ENCODE results near the gene ATP9B.

Gene ATP9B

GRCh38 chr18:79397830-79398761 lies 328.9 kb downstream of the ATP9B start:
- no peak overlapping the region for H3K27ac ChIP-seq (ENCODE audit: poor library complexity, severe bottlenecking)
- H3K4me1 ChIP-seq (ENCODE audit: insufficient read depth, poor library complexity, severe bottlenecking) = peaks cover 5% of the 10 kb centered on the region
- ATAC-seq (ENCODE audit: low read depth) (no peak), DNase-seq (ENCODE audit: low spot score) (peak; percentile 52)
- no peak for TF ChIP-seq CTCF (IDR thresholded peaks at IDR 0.05; ENCODE audit: poor library complexity, severe bottlenecking)
- peaks cover 8% of the 10 kb centered on the region for H3K27me3 ChIP-seq (ENCODE audit: insufficient read depth, poor library complexity, severe bottlenecking)
- no peak overlapping the region for H3K4me3 ChIP-seq (ENCODE audit: severe bottlenecking)
- H3K9me3 ChIP-seq (ENCODE audit: severe bottlenecking) = no peaks in the 10 kb centered on the region
- H3K36me3 ChIP-seq (ENCODE audit: low read depth) = no peaks in the 10 kb centered on the region

GRCh38 chr18:79399275-79400081 lies 330.3 kb downstream of the ATP9B start:
- TF ChIP-seq CTCF (IDR thresholded peaks at IDR 0.05; ENCODE audit: poor library complexity, severe bottlenecking) = no peak
- ATAC-seq (ENCODE audit: low read depth) (no peak), DNase-seq (ENCODE audit: low spot score) (no peak)
- H3K27me3 ChIP-seq (ENCODE audit: insufficient read depth, poor library complexity, severe bottlenecking) = peaks cover 4% of the 10 kb centered on the region
- peaks cover 18% of the 10 kb centered on the region for H3K4me1 ChIP-seq (ENCODE audit: insufficient read depth, poor library complexity, severe bottlenecking)
- H3K9me3 ChIP-seq (ENCODE audit: severe bottlenecking) = no peaks in the 10 kb centered on the region
- no peaks in the 10 kb centered on the region for H3K36me3 ChIP-seq (ENCODE audit: low read depth)
- H3K27ac ChIP-seq (ENCODE audit: poor library complexity, severe bottlenecking) = no peak overlapping the region
- peak overlapping the region; percentile 59 for H3K4me3 ChIP-seq (ENCODE audit: severe bottlenecking)

- TF ChIP-seq CTCF (IDR thresholded peaks at IDR 0.05; ENCODE audit: poor library complexity, severe bottlenecking) = no peak
- ATAC-seq (ENCODE audit: low read depth) (no peak), DNase-seq (ENCODE audit: low spot score) (no peak)
- peaks cover 18% of the 10 kb centered on the region for H3K4me1 ChIP-seq (ENCODE audit: insufficient read depth, poor library complexity, severe bottlenecking)
- H3K27me3 ChIP-seq (ENCODE audit: insufficient read depth, poor library complexity, severe bottlenecking) = no peaks in the 10 kb centered on the region
- no peaks in the 10 kb centered on the region for H3K36me3 ChIP-seq (ENCODE audit: low read depth)
- no peaks in the 10 kb centered on the region for H3K9me3 ChIP-seq (ENCODE audit: severe bottlenecking)
- no peak overlapping the region for H3K27ac ChIP-seq (ENCODE audit: poor library complexity, severe bottlenecking)
- peak overlapping the region; percentile 59 for H3K4me3 ChIP-seq (ENCODE audit: severe bottlenecking)
Observed at GRCh38 chr18:79400091-79400590, 330.9 kb downstream of the ATP9B start.

- ATAC-seq (ENCODE audit: low read depth) (no peak), DNase-seq (ENCODE audit: low spot score) (no peak)
- Histone ChIP-seq H3K27me3 (ENCODE audit: insufficient read depth, poor library complexity, severe bottlenecking) (no peaks in the 10 kb centered on the region), H3K9me3 (ENCODE audit: severe bottlenecking) (no peaks in the 10 kb centered on the region), H3K4me1 (ENCODE audit: insufficient read depth, poor library complexity, severe bottlenecking) (peaks cover 18% of the 10 kb centered on the region), H3K4me3 (ENCODE audit: severe bottlenecking) (peak overlapping the region; percentile 59), H3K27ac (ENCODE audit: poor library complexity, severe bottlenecking) (no peak overlapping the region), H3K36me3 (ENCODE audit: low read depth) (no peaks in the 10 kb centered on the region)
- no peak for TF ChIP-seq CTCF (IDR thresholded peaks at IDR 0.05; ENCODE audit: poor library complexity, severe bottlenecking)
Observed at GRCh38 chr18:79400591-79401381, 331.6 kb downstream of the ATP9B start.
